ENCODE data around the gene TMEM150B. TPM values are rescaled to one million over a fixed set of nuclear protein-coding genes. Genes with fewer than 3 reads are reported as not detected.

Gene TMEM150B
- total and polyA plus RNA-seq, 2 donors (not counting 3 experiments of a cell fraction or from before 2014, with no cell fraction given): not detected

GRCh38 chr19:55372316-55373081 lies 47.4 kb upstream of the TMEM150B start:
- no peak overlapping the region for H3K4me2 ChIP-seq (ENCODE audit: insufficient read depth, low read length)
- intact Hi-C loops (cut with micrococcal nuclease): no loop called here
- no peak overlapping the region for H2AFZ ChIP-seq (ENCODE audit: low read depth, low read length)
- H3K4me3 ChIP-seq (replicated peaks in 1 of 3; ENCODE audit: insufficient read depth in 1 of 3, low read depth in 1 of 3, low read length in 3 of 3): no peak overlapping the region
- H3K27ac ChIP-seq (ENCODE audit: insufficient read depth, low read depth, low read length): no peak overlapping the region
- H3K79me2 ChIP-seq (ENCODE audit: control insufficient read depth, insufficient read depth, low read length): no peaks in the 10 kb centered on the region
- no peaks in the 10 kb centered on the region for H3K36me3 ChIP-seq (ENCODE audit: control insufficient read depth in 2 of 2, extremely low read depth in 1 of 2, insufficient read depth in 2 of 2, low read length in 2 of 2)
- BruUV-seq (replicated peaks): no TSS peak
- FAIRE-seq: no peak
- no peaks in the 10 kb centered on the region for H3K9me1 ChIP-seq (replicated peaks; ENCODE audit: control insufficient read depth, extremely low read depth, insufficient read depth, low read length)
- TF ChIP-seq EZH2 (IDR thresholded peaks at IDR 0.05; ENCODE audit: borderline replicate concordance, low read depth, low read length, severe bottlenecking): no peak
- TF ChIP-seq MAX (IDR thresholded peaks at IDR 0.05; ENCODE audit: insufficient read depth, insufficient read length): no peak
- peaks cover 3% of the 10 kb centered on the region for H3K4me1 ChIP-seq (ENCODE audit: control insufficient read depth, extremely low read depth, insufficient read depth, low read length)
- CTCF ChIA-PET: interaction anchor here (1.2 to 1.3 kb wide), 3 partner anchors 12 to 71 kb away, joined by 3 to 7 read pairs (median 4); partner anchors contain the start of genes KMT5C and TMEM238
- H3K9me3 ChIP-seq (replicated peaks; ENCODE audit: control insufficient read depth, insufficient read depth, low read length): no peaks in the 10 kb centered on the region
- H4K20me1 ChIP-seq (replicated peaks; ENCODE audit: control insufficient read depth, extremely low read depth, insufficient read depth, low read length): no peaks in the 10 kb centered on the region
- dilution Hi-C loops (cut with MboI; ENCODE audit: extremely low pct_ligation_motif_present, low sequenced_read_pairs): no loop called here
- H3K27me3 ChIP-seq (ENCODE audit: control insufficient read depth in 2 of 2, insufficient read depth in 2 of 2, low read length in 2 of 2): peaks cover 18 to 32% of the 10 kb centered on the region in 2 experiments
- H3K9ac ChIP-seq (replicated peaks; ENCODE audit: extremely low read depth, insufficient read depth, low read length): no peak overlapping the region
- POLR2A ChIA-PET: no interaction called here
- DNase-seq (ENCODE audit: low read depth, low spot score): no peak

GRCh38 chr19:55370305-55370988 lies 45.3 kb upstream of the TMEM150B start, which contains the start of gene IL11:
Gene IL11, minus strand, starts transcription at chr19:55370463. Its CDS starts 153 bp downstream, at chr19:55370310.
- Histone ChIP-seq H2AFZ (ENCODE audit: low read depth, low read length) (peak within 1 kb of the TSS; percentile 17), H3K79me2 (ENCODE audit: control insufficient read depth, insufficient read depth, low read length) (no peaks in the 10 kb centered on the region), H3K27ac (ENCODE audit: insufficient read depth, low read depth, low read length) (no peak within 1 kb of the TSS), H3K4me3 (replicated peaks in 1 of 3; ENCODE audit: insufficient read depth in 1 of 3, low read depth in 1 of 3, low read length in 3 of 3) (no peak within 1 kb of the TSS), H3K36me3 (ENCODE audit: control insufficient read depth in 2 of 2, extremely low read depth in 1 of 2, insufficient read depth in 2 of 2, low read length in 2 of 2) (no peaks in the 10 kb centered on the region), H3K9ac (replicated peaks; ENCODE audit: extremely low read depth, insufficient read depth, low read length) (no peak within 1 kb of the TSS), H3K9me3 (replicated peaks; ENCODE audit: control insufficient read depth, insufficient read depth, low read length) (no peaks in the 10 kb centered on the region), H3K9me1 (replicated peaks; ENCODE audit: control insufficient read depth, extremely low read depth, insufficient read depth, low read length) (no peaks in the 10 kb centered on the region), H4K20me1 (replicated peaks; ENCODE audit: control insufficient read depth, extremely low read depth, insufficient read depth, low read length) (no peaks in the 10 kb centered on the region), H3K4me1 (ENCODE audit: control insufficient read depth, extremely low read depth, insufficient read depth, low read length) (peaks cover 3% of the 10 kb centered on the region), H3K4me2 (ENCODE audit: insufficient read depth, low read length) (no peak within 1 kb of the TSS), H3K27me3 (ENCODE audit: control insufficient read depth in 2 of 2, insufficient read depth in 2 of 2, low read length in 2 of 2) (peaks cover 10 to 21% of the 10 kb centered on the region in 2 experiments)
- FAIRE-seq: peak; percentile 4
- dilution Hi-C loops (cut with MboI; ENCODE audit: extremely low pct_ligation_motif_present, low sequenced_read_pairs): no loop called here
- DNase-seq (ENCODE audit: low read depth, low spot score): no peak
- intact Hi-C loops (cut with micrococcal nuclease): no loop called here
- TF ChIP-seq FOS (IDR thresholded peaks at IDR 0.05; ENCODE audit: borderline replicate concordance, insufficient read depth, low read length) (no peak), MAX (IDR thresholded peaks at IDR 0.05; ENCODE audit: insufficient read depth, insufficient read length) (no peak), POLR2A (IDR thresholded peaks at IDR 0.05; ENCODE audit: low read depth, low read length) (no peak), EZH2 (IDR thresholded peaks at IDR 0.05; ENCODE audit: borderline replicate concordance, low read depth, low read length, severe bottlenecking) (peak; percentile 59), JUN (IDR thresholded peaks at IDR 0.05; ENCODE audit: borderline replicate concordance, insufficient read depth, insufficient read length, low read depth) (no peak), CTCF (IDR thresholded peaks at IDR 0.05; ENCODE audit: extremely low read depth in 1 of 2, insufficient read depth in 1 of 2, low read depth in 1 of 2, low read length in 2 of 2) (no peak), MYC (IDR thresholded peaks at IDR 0.05; ENCODE audit: low read depth, low read length) (no peak)
- BruUV-seq (replicated peaks): no TSS peak
- CTCF ChIA-PET: interaction anchor here (1.0 kb wide), 1 partner anchor 69 kb away, joined by 3 read pairs; no protein-coding TSS in a partner anchor
- POLR2A ChIA-PET: interaction anchor here (0.6 kb wide), 1 partner anchor 223 kb away, joined by 3 read pairs; no protein-coding TSS in a partner anchor
